Cardiac fibroblast (primary cell): ENCODE measurements around the gene CHN1.

Source experiments
- DNase-seq, 2 donors: peaks; one replicate each; pipeline versions ENCODE4 v3.0.0 to v3.0.0-alpha.2; 2010; ENCODE audit warnings: low read depth in 2 of 2
- H3K4me3 ChIP-seq, 2 donors: replicated peaks in 1 of 2; 1 replicate in 1 of 2; 2 replicates in 1 of 2; pipeline ENCODE4 v1.5.1; 2011; ENCODE audit warnings: low read depth in 2 of 2, low read length in 2 of 2, mild to moderate bottlenecking in 2 of 2, moderate library complexity in 1 of 2
- CTCF ChIP-seq: IDR thresholded peaks from one replicate; pipeline ENCODE4 v1.5.1; 2011; ENCODE audit warnings: low read depth, mild to moderate bottlenecking, low read length, inconsistent platforms

CHN1 gene

GRCh38 chr2:174778085-174778981 lies 226.8 kb downstream of the CHN1 start:
- no peak for TF ChIP-seq CTCF
- DNase-seq = peak; percentile 94 to 98
- H3K4me3 ChIP-seq = no peak overlapping the region

GRCh38 chr2:174777347-174778084 lies 227.7 kb downstream of the CHN1 start:
- DNase-seq = no peak
- no peak overlapping the region for H3K4me3 ChIP-seq
- TF ChIP-seq CTCF = no peak

- H3K4me3 ChIP-seq = no peak overlapping the region
- no peak for TF ChIP-seq CTCF
- no peak for DNase-seq
Measured at GRCh38 chr2:174776675-174777074, 228.5 kb downstream of the CHN1 start.

GRCh38 chr2:174776223-174776622 lies 229.0 kb downstream of the CHN1 start:
- no peak for DNase-seq
- peak; percentile 22 for TF ChIP-seq CTCF
- H3K4me3 ChIP-seq = no peak overlapping the region

- no peak for TF ChIP-seq CTCF
- DNase-seq = no peak
Measured at GRCh38 chr2:174775571-174775980, 229.6 kb downstream of the CHN1 start.

GRCh38 chr2:174774886-174775285 lies 230.3 kb downstream of the CHN1 start:
- DNase-seq = no peak
- TF ChIP-seq CTCF = no peak
- H3K4me3 ChIP-seq = no peak overlapping the region

More at GRCh38 chr2:174775571-174775980, 229.6 kb downstream of the CHN1 start:
- no peak overlapping the region for H3K4me3 ChIP-seq
